Fibroblast of mammary gland (primary cell): Measurements from ENCODE around the gene MYO16.
"Not testable (repeated sequence)": the region's sequence is repeated elsewhere in the genome, so short reads cannot be mapped to it uniquely, and the experiment has no call there.

Experiments used
- DNase-seq: peaks from one replicate; pipeline ENCODE4 v3.0.0-alpha.2; 2010; ENCODE audit warnings: low read depth
- H3K4me3 ChIP-seq: 2 replicates; pipeline ENCODE4 v1.5.1; 2011; ENCODE audit warnings: low read depth, mild to moderate bottlenecking, low read length, moderate library complexity; ENCODE audit not compliant: control insufficient read depth
- TF ChIP-seq, protein P1 (sequence below): conservative IDR thresholded peaks from 2 replicates; pipeline ENCODE4 v1.5.1; 2011; ENCODE audit warnings: low read depth, low read length, inconsistent platforms; ENCODE audit not compliant: control insufficient read depth, insufficient read depth

The MYO16 gene

DNA sequence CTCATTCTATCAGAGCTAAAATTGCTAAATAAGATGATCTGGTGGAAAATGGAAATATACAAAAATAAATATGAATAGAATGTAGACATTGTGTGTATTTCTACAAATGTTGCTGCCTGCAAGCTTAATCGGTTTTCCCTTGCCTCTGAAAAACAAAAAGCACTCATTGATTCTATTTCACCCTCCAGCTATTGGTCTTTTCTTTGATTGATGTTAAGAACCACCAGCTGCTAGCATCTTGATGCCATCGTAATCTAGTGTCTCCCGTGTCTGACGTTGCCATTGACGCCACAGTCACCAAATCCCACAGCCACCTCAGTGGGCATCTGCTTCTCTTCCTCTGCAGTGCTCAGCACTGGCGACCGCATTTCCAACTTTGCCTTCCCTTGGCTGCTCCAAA, 461.8 kb downstream of the MYO16 start:
- TF ChIP-seq, protein P1, sequence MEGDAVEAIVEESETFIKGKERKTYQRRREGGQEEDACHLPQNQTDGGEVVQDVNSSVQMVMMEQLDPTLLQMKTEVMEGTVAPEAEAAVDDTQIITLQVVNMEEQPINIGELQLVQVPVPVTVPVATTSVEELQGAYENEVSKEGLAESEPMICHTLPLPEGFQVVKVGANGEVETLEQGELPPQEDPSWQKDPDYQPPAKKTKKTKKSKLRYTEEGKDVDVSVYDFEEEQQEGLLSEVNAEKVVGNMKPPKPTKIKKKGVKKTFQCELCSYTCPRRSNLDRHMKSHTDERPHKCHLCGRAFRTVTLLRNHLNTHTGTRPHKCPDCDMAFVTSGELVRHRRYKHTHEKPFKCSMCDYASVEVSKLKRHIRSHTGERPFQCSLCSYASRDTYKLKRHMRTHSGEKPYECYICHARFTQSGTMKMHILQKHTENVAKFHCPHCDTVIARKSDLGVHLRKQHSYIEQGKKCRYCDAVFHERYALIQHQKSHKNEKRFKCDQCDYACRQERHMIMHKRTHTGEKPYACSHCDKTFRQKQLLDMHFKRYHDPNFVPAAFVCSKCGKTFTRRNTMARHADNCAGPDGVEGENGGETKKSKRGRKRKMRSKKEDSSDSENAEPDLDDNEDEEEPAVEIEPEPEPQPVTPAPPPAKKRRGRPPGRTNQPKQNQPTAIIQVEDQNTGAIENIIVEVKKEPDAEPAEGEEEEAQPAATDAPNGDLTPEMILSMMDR: no peak
- H3K4me3 ChIP-seq: no peak overlapping the region

GRCh38 chr13:109092186-109092585, 462.8 kb downstream of the MYO16 start:
- not testable (repeated sequence) for H3K4me3 ChIP-seq, DNase-seq

More for the DNA sequence above, 461.8 kb downstream of the MYO16 start:
- DNase-seq: no peak

GRCh38 chr13:109093998-109094397, 464.6 kb downstream of the MYO16 start:
- H3K4me3 ChIP-seq: no peak overlapping the region
- DNase-seq: no peak
- TF ChIP-seq, protein P1: no peak

- H3K4me3 ChIP-seq: no peak overlapping the region
- no peak for DNase-seq
- TF ChIP-seq, protein P1: no peak
These were observed 465.7 kb downstream of the MYO16 start for GRCh38 chr13:109095126-109095525.

DNA sequence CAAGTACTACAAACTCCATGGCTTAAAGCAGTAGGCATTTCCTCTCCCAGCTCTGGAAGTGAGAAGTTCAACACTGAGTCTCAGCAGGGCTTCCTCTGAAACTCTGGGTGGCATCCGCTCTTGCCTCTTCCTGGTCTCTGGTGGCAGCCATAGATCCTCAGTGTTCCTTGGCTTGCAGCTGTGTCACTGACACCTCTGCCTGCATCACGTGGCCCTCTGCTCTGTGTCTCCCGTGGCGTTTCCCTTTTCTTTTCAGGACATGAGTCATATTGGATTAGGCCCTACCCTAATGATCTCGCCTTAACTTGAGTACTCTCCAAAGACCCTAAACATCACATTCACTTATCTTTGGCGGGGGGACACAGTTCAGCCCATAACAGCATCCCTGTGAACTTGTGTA, 466.7 kb downstream of the MYO16 start:
- no peak for DNase-seq
- no peak overlapping the region for H3K4me3 ChIP-seq
- TF ChIP-seq, protein P1: no peak

DNA sequence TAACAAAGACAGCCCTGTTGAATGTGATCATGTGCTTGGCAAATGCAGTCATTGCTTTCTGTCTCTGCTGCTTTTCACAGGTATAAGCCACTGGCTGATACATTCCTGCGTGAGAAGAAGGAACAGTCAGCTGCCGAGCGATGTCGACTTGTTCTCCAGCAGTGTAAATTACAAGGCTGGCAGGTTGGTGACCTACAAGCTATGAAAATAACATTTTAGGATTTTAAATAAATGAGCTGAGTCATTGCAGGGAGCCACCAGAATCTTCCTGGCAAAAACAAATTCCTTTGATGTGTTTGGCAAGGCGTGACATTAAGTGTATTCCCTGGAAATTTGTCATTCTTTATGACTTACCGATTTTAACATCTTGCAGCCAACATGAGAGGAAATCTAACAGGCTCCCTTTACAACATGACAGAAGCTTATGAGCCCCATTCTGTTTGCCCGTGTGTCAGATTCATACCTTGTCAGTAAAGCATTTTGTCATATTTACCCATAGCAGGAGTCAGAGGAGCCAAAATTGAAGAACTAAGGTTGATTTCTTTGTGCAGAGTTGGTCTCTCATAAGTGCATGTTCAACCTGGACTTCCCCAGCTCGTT, 471.4 kb downstream of the MYO16 start:
- DNase-seq: peak; percentile 11
- H3K4me3 ChIP-seq: no peak overlapping the region
- TF ChIP-seq, protein P1: no peak

DNA sequence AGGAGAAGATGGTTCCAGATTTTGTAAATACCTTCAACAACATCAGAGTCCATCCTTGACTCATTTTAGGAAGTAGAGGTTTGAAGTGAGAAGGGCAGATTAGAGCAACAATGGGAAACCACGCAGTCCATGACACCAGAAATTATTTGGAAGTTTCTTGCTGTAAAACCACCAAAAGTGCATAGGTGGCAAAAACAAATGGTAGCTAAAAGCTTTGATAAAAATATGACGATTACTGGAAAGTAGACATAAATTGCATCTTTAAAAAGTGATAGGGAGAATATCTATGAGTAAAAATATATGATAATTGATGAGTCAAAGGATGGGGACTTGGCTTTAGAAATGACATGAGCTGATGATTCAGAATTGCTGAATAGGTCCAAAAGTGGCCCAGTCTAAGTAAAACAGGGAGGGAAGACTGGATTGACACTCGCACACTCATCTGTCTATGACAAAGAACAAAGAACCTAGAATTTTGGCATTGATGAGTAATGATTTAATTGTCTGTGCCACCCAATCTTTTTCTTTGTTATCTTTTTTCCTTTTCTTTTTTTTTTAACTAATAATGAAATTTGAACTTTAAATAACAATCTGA, 472.2 kb downstream of the MYO16 start:
- no peak overlapping the region for H3K4me3 ChIP-seq
- peak; percentile 31 for DNase-seq
- TF ChIP-seq, protein P1: no peak
